AG10803 (cell line): ENCODE data around the gene GGT1.

Experiments
- DNase-seq: peaks from one replicate; pipeline ENCODE4 v3.0.0; 2010; ENCODE audit warnings: low read depth
- H3K4me3 ChIP-seq: 2 replicates; pipeline ENCODE4 v1.5.1; 2011; ENCODE audit warnings: mild to moderate bottlenecking, low read length, control low read depth
- CTCF ChIP-seq: conservative IDR thresholded peaks from 2 replicates; pipeline ENCODE4 v1.5.1; 2011; ENCODE audit warnings: mild to moderate bottlenecking, low read length, control low read depth, inconsistent platforms

Gene GGT1

GRCh38 chr22:24584871-24585411, 18.1 kb upstream of the GGT1 start:
- DNase-seq = no peak
- H3K4me3 ChIP-seq = no peak overlapping the region
- TF ChIP-seq CTCF = no peak

GRCh38 chr22:24585461-24585860, 17.5 kb upstream of the GGT1 start:
- TF ChIP-seq CTCF = no peak
- H3K4me3 ChIP-seq = no peak overlapping the region
- DNase-seq = no peak

- no peak for DNase-seq
- H3K4me3 ChIP-seq = no peak overlapping the region
- no peak for TF ChIP-seq CTCF
Measured at GRCh38 chr22:24585927-24586546, 17.0 kb upstream of the GGT1 start.

GRCh38 chr22:24587251-24587650, 15.7 kb upstream of the GGT1 start:
- H3K4me3 ChIP-seq = no peak overlapping the region
- no peak for TF ChIP-seq CTCF
- DNase-seq = no peak

- TF ChIP-seq CTCF = no peak
- H3K4me3 ChIP-seq = no peak overlapping the region
- DNase-seq = no peak
Measured at GRCh38 chr22:24587948-24588347, 15.0 kb upstream of the GGT1 start.

- no peak overlapping the region for H3K4me3 ChIP-seq
- no peak for DNase-seq
- TF ChIP-seq CTCF = no peak
Measured at GRCh38 chr22:24588381-24588756, 14.6 kb upstream of the GGT1 start.

- DNase-seq = no peak
- H3K4me3 ChIP-seq = no peak overlapping the region
- no peak for TF ChIP-seq CTCF
Measured at GRCh38 chr22:24588757-24589481, 14.1 kb upstream of the GGT1 start.
